GM19455 (cell line): ENCODE data around the gene RAD51B.

ENCODE experiments used
- ATAC-seq: cut with Tn5 transposase; IDR thresholded peaks from one replicate; pipeline ENCODE4 v1.9.1; 2021; ENCODE audit not compliant: unreplicated experiment

RAD51B gene

DNA sequence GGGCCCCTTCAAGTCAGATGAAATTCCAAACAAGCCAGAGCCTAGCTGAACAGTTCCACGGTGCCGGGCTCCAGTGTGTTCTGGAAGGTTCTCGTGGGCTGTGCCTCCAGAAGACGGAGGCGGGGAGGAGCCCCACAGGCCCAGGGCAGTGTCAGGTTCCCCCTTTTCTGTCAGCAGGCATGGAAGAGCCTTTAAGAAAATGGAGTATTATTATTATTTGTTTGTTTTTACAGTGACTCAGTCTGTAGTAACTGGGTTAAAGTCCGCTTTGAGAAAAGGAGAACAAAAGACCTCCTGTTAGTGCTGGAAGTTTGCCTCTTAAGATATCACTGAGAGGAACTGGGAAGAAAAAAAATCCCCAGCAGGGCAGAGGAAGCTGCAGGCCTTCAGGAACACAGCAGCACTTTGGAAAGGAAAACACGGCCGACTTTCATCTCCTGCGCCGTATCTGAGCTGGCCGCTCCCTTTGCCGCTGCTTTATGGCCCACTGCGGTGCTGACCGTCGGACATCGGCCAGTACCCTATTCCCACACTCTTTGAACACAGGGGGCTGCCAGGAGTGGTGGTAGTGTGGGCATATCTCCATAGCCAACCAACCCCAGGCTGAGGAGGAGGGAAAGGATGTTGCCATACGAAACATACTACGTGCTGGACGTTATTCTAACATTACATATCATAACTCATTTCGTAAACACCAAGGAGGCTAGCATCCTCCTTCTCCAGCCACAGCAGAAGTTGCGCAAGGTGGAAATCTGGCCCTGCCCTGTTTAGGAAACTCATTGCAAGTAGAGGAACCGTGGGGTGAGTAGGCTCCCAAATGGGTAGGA, 779.3 kb downstream of the RAD51B start:
- no peak for ATAC-seq

DNA sequence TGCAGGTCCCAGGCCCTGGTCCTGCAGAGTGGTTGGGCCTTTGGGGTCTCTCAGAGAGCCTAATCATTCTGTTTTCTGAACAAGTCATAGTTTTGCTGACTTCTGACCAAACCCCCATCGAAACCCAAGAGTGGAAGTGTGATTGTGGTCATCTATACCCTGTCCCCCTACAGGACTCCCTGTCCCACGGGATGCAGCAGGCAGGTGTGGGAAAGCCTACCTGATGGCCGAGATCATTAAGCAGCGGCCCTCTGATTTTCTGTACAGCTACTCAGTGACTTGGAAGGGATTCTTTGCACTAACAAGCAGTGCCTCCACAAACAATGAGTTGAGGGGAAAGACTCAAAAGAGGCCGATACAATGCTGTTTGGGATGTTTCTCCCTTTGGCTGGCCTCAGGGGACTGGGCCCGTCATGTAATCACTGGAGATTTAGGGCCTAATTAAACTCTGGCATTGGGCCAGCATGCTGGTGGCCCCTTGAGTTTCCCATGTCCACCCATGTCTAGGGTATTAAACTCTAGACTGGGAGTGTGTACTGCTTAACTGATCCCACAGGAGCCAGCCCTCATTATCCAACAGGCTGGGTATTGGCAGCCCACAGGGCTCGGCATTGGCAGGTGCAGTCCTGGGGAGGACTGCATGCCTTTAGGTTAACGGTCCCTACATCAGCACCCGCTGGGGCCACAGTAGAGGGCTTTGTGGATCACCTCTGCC, 780.5 kb downstream of the RAD51B start:
- ATAC-seq = no peak

DNA sequence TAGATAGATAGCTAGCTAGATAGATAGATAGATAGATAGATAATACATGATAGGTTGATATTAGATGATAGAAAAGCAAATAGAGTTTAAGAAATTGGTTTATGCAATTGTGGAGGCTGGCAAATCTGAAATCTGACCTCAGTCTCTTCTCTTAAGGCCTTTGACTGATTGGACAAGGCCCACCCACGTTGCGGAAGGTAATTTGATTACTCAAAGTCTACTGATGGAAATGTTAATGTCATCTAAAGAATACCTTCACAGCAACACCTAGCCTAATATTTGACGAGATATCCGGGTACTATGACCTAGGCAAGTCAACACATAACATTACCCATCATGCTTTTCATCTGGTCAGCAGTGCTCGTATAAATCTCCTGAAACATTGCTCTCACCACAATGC, 782.9 kb downstream of the RAD51B start:
- no peak for ATAC-seq

DNA sequence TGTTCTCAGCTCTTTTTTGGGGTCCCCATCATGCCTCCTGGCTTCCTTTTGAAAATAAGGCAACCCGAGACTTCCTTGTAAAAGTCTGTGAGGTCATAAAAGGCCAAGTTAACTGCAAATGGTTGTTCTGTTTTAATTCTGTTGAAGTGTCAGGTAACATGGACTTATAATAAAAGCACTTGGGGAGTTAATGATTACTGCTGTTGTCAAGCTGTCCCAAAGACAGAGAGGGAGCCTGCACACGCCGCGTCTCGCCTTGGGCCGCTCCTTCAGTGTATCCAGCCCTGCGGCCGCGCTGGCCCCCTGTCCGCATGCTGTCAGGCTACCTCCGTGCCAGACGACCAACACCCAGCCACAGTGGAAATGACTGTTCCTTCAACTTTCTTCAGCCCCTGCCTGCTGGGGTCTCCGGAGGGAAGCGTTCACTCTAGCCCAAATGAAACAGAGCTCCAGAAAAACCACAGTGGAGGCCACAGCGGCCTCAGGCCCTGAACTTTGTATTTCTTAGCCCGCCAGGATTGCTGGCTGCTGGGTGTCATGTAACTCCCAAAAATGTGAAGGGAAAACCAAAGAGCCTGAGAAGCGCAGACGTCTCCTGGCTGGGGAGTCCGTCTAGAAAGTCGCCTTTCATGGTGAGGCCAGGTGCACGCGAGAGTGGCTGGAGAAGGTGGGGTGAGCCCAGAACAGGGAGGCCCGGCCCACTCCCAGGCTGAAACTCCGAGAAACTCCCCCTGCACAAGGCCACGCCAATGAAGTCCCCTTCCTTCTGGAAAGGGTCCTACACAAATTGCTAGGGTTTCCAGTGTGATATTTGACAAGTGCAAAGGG, 784.2 kb downstream of the RAD51B start:
- no peak for ATAC-seq

DNA sequence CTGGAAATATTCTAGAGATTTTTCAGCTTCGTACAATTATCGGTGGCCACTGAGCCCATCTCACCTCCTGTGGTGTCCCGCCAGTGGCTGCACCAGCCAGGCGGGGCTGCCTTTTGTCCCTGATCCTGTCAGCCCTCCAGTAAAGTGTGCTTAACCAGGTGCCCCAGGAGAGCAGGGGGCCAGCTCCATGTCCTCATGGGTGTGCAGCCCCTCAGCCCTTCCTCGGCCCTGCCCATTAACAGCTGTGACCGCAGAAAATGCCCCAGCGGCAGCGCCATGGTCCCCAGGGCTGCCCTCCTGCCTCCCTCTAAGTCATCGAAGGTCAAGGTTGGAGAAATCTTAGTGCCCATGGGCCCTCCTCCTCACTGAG, 784.8 kb downstream of the RAD51B start:
- no peak for ATAC-seq

DNA sequence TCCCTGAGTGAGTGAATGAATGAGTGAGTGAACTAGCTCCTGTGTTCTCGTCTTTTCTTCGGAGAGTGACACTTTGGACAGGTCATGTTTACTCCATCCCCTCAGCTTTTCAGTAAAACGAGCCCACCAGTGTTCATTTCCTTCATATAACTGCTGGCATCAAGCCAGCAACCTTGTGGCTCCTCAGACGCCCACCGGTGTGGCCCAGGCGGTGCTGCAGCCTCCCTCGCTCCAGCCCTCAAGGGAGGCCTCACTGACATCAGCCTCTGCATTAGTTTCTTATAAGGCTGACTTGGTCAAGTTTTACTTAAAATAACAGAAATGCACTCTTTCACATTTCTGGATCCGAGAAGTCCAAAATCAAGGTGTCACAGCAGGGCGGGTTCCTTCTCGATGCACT, 785.2 kb downstream of the RAD51B start:
- no peak for ATAC-seq

DNA sequence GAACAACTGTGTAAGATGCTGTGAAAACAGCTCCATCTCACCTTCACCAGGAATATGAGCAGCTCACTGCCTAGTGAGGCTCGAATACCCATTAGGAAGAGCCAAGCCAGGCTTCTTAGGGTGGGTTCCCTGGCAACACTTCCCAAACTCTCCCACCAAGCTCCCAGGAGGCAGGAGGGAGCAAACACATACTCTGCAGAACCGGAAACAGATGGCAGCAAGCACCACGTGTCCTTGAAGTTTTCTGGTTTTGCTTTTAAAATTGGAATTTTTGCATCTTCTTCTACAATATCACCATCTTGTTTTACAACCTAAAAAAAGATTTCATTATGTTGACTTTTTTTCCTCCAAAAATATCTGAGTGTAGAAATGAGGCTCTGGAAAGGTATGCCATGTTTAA, 786.6 kb downstream of the RAD51B start:
- ATAC-seq = no peak

DNA sequence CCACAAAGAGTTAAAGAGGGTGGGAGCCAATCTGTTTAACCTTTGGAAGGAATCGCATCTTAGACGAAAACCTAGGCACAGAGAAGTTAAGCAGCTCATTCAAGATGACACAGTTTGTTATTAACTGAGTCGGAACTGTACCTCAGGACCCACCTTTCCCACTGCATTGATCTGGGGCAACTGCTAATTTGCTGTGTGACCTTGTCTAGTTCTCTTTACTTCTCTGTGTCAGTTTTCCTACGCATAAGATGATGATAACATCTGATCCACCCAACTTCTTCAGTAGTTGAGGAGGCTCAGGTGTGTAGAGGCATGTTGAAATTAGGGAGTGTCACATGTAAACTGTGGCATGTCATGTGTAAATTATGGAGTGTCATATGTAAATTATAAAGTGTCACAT, 787.1 kb downstream of the RAD51B start:
- no peak for ATAC-seq

DNA sequence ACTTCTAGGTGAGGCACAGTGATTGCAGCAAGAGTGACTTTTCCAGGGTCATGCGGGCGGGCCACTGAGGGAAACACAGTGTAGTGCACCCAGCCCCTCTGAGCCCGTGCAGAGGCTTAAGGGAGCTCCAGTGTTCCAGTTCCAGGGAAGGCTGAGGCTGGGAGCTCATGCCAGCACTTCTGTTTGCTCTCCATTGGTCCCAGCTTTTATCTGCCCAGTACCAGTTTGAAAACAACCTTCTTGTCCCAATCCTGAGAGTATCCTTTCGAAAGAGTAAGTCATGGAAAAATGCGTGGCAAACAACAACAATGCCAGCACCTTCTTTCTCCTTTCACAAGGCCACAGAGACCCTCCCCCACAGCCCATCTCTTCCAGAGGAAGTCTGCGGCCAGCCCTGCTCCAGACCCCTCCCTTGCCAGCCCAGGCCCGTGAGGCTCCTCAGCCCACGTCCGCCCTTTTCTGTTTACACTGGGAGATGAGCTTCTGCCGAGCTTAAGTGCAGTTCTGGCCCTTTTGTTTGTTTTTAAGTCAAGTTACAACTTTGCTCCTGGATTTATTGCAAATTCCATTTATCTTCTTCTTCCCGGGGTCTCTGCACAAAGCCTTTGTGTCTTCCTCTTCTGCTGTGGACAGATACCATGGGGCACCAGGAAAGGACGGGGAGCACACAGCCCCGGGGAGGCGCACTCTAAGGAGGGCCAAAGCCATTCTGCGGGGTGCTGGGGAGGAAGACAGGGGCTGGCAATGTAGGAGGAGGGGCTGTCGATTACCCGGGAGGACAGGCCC, 787.7 kb downstream of the RAD51B start:
- ATAC-seq = no peak

DNA sequence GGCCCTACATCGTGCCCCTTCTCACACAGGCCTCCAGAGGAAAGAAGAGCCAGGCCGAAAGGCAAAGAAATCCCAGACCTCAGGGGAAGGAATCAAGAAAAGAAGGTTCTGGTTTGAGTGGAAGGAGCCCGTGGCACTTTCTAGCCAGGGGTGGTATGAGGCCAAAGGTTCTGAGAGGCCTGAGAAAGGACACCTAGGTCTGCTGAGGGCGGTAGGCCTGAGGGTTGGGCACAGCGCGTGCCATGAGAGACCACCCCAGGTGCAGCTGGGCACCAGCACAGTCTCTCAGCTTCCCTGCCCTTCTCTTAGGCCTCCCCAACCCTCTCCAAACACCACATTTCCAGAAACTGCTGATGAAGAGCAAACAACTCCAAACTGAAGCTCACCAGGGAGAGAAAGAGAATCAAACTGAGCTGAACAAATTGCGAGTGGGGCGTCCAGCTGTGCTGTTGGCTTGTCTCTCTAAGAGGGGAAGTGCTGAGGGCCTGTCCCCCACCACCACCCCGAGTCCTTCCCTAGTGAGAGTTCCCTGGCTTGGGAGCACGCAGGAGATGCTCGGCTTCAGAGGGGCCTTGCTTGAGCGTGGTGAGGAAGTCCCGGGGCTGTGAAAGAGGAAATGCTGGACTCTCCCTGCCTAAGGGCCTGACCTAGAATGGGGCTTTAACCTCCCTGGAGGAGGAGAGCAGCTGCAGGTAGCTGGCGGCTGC, 788.4 kb downstream of the RAD51B start:
- ATAC-seq = no peak

DNA sequence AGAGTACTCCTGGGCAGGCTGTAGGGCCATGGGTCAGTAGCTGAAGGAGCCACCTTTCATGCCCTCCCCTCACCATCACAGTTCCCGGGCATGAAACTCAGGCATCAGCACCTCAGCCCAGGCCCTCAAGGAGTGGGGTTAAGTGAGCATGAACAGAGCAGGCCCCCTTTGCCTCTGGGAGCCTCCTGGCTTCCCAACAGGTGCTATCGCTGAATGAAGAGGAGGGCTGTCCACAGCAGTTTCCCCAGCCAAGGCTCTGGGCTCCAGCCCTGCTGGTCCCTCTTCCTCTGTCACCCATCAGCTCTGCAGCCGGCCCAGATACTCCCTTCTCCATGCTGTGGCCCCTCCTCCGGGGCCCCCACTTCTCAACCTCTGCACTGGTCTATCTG, 789.0 kb downstream of the RAD51B start:
- no peak for ATAC-seq

DNA sequence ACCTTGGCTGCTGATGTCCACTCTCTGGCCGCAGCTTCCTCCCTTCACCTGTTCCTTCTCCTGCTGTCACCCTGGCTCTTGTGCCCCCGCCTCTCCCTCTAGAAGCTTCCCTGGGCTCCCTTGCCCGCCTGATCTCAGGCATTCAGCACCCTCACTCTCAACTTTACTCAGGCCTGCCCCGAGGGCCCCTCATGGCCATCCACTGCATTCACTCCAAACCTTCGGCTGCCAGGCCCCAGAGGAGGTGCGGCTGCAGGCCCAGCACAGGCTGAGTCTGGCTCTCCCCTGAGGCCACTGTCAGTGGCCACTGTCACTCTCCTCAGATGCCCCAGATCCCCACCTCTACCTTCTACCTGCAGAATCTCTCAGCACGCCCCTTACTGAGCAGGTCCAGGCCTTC, 789.4 kb downstream of the RAD51B start:
- ATAC-seq = no peak

DNA sequence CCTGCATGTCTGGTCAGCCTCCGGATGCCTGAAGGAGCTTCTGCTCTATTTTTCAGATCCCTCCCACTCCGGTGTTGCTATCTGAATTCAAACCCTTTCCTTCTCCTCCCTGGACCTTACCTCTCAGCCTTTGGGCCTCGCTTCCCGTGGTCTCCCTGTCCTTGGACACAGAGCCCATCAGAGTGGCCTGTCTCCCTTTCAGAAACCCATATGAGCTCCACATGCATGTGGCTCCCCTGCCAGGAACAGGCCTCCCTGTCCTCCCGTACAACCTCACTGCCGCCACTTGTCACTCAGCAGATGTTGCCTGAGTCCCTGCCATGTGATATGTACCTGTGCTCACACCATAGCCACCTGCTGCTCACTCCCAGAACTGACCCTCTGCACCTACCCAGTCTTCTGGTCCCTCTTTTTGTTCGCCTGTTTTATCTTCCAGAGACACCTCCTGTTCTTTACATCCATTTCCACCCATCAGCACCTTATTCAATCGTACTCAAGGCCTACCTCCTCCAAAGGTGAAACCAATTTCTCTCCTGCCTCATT, 790.7 kb downstream of the RAD51B start:
- no peak for ATAC-seq

DNA sequence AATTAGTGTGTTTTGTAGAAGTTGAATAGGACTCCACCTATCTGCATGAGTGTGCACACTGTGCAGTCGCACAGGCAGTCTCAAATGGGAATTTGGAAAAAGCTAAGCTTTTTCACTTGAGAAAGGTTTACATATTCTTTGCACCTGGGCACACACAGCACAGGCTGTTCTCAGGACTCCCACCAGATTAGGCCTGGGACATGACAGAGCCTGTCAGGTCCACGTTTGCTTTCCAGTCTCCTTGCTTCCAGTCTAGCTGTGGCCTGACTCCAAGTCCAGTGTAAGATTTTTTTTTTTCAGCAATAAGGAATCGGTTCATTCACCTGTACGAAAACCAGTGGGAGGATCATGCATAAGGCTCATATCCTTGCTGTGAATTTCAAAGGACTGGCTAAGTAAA, 792.0 kb downstream of the RAD51B start:
- no peak for ATAC-seq

DNA sequence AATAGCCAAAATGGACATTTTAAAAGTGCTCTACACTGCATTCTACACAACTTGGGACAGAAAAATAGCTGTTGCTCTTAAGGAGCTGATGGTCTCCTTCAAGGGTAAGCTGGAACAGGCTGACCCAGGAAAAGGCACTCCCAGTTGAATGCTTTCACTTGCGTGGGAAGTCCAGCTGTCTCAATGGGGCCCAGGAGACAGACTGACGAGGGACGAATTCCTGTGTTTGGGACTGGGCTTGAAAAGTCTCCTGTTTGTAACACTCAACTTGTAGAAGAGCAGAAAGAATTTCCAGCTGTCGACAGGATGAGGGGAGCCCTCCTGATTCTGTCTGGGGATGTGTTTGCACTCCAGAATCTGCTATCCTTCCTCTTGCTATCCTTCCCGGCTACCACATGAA, 792.5 kb downstream of the RAD51B start:
- no peak for ATAC-seq

DNA sequence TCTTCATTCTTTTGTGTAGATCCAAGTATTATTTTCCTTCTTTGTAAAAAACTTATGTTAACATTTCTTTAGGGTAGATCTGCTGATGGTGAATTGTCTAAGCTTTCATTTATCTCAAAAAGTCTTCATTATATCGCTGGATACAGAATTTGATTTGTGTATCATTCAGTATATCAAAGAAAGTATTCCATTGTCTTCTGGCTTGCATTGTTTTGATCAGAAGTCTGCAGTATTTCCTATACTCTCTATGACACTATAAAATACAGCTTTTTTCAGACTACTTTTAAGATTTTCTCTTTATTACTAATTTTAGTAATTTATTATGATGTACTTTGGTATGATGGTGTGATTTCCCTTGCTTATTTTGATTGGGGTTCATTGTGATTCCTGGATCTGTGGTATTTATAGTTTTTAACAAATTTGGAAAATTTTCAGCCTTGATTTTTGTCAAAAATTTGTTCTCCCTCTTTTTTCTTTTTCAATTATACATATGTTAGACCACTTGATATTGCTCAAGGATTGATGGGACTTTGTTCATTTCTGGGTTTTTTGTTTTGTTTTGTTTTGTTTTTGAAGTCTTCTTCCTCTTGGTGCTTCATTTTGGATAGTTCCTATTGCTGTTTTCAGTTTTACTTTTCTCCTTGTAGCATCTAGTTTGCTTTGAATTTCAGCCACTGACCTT, 796.8 kb downstream of the RAD51B start:
- no peak for ATAC-seq

DNA sequence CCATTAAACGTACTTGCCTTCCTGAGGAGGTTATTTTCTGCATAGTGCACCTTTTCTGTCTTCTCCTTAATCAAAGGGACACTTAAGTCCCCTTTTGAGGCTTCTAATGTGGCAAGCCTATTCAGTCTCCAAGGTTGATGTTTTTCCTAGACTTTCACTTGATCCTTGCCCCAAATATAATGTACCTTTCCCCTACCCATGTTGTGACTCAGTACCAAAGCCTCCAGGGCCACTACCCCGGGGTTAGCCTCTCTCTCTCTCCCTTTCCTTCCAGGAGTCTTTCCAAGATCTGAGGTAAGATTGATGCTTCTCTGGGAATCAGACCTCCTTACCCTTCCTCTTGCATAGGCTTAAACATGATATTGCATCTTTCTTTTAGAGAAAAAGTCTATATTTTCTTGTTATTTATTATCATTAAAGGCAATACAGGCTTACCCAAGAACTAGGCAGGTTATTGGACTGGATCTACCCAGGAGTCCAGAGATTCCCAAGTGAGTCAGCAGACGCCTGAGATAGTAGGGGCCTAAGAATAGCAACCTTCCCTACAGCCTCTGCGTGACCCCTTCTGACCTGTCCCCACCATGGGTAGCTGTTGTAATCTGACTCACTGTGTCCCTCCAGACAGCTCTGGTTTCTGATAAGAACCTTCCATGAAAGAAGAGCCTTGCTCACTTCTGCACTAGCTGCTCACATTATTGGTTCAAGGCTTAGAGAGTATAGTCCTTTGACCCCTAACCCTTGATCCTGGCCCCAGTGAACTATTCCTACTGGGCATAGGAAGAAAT, 800.4 kb downstream of the RAD51B start:
- ATAC-seq = no peak

DNA sequence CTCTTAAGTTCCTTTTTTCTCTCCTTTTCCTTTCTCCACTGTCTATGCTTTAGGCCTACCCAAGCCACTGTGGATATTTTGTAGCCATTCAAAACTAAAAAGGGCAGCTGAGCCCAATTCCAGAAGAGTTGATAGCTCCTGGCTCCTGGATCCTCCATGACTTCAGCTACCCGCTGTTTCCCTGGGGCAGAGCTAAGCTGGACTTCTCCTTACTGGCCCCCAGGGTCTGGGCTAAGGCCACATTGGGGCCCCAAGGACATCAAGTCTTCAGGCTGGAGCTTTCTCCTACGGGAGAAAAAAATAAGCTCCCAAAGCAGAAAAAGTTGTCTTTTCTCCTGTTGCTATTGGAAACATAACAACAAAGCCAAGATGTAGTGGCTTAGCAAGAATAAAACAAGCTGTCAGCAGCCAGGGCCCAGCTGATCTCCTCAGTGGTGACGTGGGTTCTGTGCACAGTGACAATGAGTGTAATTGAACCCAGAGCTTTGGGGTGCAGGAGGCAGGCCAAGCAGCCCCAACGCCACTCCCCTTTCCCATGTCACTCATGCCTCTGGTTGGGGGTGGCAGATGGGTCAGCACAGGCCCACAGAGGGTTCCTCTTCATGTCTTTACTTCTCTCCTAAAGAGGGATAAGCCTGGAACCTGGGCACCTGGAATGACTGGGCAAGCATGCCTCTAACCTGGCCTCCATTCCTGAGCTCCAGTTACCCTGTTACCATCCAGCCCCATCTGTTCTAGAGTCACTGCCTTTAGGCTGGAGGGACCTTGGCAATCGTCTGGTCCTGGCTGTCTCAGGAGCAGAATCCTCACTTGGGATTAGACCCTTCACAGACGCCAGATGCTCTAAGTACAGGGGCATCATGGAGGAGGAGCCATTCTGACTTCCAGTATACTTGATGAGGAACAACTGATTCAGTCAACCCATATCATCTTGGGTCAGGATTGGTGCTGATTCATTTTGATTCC, 802.1 kb downstream of the RAD51B start:
- ATAC-seq = no peak
